ENCODE results near the gene ZNF143. TPM values are rescaled to one million over a fixed set of nuclear protein-coding genes. Genes with fewer than 3 reads are reported as not detected.

Gene ZNF143
- total RNA-seq, 1 donor from 2014 or later: 22.1 TPM

DNA sequence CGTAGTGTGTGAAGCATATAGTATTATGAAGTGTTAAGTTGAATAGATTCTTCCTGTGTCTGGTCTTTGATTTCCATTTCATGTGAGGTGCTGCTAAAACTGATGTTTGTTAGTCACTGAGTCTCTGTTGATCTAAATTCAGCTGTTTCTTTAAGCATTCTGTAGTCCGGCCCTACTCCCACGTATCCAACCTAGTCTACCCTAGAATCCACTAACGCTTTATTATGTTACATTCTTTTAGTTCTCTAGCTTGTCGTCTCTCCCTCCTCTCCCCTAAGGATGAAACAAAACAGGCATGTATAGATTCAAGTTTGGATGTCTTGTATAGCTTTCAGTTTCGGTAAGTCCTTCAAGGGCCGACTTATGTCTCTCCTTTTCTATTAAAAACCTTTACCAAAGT lies 116.7 kb downstream of the ZNF143 start:
- Mint-ChIP-seq H3K27me3 (ENCODE audit: unreplicated experiment) (no peaks in the 10 kb centered on the region), H3K9me3 (ENCODE audit: unreplicated experiment) (no peaks in the 10 kb centered on the region), H3K27ac (ENCODE audit: unreplicated experiment) (peak overlapping the region; percentile 91), H3K4me1 (ENCODE audit: unreplicated experiment) (peaks cover 34% of the 10 kb centered on the region), H3K4me3 (ENCODE audit: unreplicated experiment) (peak overlapping the region; percentile 92), H3K36me3 (ENCODE audit: unreplicated experiment) (peaks cover 70% of the 10 kb centered on the region)
- DNase-seq (ENCODE audit: extremely low spot score, unreplicated experiment): no peak
- TF ChIP-seq CTCF (IDR thresholded peaks at IDR 0.05): no peak

Other genes starting within 250 kb of the ZNF143 start
- 115 and 122 TPM in 2 replicates for gene DENND5A, start 195.7 kb upstream of the ZNF143 start, total RNA-seq
- 28.1 and 32.3 TPM in 2 replicates for gene TMEM41B, start 146.4 kb upstream of the ZNF143 start, total RNA-seq
- 104 and 114 TPM in 2 replicates for gene IPO7, start 76.4 kb upstream of the ZNF143 start, total RNA-seq
- gene WEE1, start 112.7 kb downstream of the ZNF143 start, total RNA-seq: 77.8 and 111 TPM in 2 replicates
- gene SWAP70, start 203.1 kb downstream of the ZNF143 start, total RNA-seq: 37.4 and 39.7 TPM in 2 replicates